ENCODE measurements around the gene VWC2L.

Gene VWC2L

DNA sequence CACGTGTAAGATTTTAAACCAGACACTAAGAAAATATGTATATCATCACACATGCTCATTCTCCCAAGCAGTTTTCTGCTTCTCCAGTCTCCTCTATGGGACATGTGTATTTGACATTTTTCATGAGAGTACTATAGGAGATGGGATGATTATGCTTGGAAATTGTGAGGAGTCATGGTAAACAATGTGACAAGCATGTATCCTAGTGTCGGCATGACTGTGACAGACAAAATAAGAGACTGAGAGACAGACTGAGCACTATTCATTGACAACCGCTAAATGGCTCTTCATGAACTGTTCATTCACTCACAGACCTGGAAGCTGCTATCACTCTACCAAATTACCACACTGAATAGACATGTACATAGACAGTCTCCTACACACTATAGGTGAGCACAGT, 127.1 kb downstream of the VWC2L start:
- TF ChIP-seq, protein P1, sequence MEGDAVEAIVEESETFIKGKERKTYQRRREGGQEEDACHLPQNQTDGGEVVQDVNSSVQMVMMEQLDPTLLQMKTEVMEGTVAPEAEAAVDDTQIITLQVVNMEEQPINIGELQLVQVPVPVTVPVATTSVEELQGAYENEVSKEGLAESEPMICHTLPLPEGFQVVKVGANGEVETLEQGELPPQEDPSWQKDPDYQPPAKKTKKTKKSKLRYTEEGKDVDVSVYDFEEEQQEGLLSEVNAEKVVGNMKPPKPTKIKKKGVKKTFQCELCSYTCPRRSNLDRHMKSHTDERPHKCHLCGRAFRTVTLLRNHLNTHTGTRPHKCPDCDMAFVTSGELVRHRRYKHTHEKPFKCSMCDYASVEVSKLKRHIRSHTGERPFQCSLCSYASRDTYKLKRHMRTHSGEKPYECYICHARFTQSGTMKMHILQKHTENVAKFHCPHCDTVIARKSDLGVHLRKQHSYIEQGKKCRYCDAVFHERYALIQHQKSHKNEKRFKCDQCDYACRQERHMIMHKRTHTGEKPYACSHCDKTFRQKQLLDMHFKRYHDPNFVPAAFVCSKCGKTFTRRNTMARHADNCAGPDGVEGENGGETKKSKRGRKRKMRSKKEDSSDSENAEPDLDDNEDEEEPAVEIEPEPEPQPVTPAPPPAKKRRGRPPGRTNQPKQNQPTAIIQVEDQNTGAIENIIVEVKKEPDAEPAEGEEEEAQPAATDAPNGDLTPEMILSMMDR (conservative IDR thresholded peaks at IDR 0.05; ENCODE audit: low read depth) = no peak
- H3K27ac ChIP-seq = no peak overlapping the region
- DNase-seq (ENCODE audit: low spot score) = no peak
- CTCF ChIA-PET = no interaction called here
- POLR2A ChIA-PET (ENCODE audit: low non-redundant PET) = no interaction called here

DNA sequence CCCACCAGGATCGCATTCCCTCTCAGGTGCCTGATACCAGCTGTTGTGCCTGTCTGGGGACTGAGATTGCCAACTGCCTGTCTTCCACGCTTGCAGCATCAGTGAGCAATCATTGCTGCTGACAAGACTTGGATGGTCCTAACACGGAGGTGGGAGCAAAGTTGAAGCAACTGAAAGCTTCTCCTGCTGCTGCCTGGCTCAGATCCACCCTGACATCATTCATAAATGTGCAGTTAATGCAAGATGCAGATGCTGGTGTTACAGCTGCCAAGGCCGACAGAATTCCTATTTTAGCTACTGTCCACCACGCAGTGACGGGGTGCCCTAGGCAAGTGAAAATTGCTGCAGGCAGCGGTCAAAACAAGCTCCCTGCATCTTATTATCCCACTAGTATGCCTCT, 131.4 kb downstream of the VWC2L start:
- TF ChIP-seq, protein P1 (conservative IDR thresholded peaks at IDR 0.05; ENCODE audit: low read depth) = no peak
- DNase-seq (ENCODE audit: low spot score) = no peak
- CTCF ChIA-PET = interaction anchor here (0.6 kb wide), 1 partner anchor 237 kb away, joined by 3 read pairs; no protein-coding TSS in a partner anchor
- H3K27ac ChIP-seq = no peak overlapping the region
- POLR2A ChIA-PET (ENCODE audit: low non-redundant PET) = no interaction called here

DNA sequence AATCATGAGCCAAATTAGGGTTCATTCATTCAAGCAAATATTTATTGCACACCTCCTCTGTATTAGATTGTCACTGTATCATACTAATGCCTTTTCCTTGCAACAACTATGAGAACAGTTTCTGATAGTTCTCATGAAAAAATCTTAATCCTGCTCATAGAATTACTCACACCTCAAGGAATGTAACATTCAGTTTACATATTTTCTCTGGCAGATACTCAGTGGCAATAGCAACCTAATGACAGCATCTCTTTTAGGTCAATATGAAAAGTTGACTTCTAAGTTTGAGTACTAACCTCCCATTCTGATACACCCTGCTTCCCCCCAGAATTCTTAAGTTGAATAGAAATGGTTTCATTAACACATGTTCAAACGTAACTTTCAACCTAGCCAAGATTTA, 132.0 kb downstream of the VWC2L start:
- peak; percentile 24 for DNase-seq (ENCODE audit: low spot score)
- TF ChIP-seq, protein P1 (conservative IDR thresholded peaks at IDR 0.05; ENCODE audit: low read depth) = no peak
- ChIA-PET POLR2A (ENCODE audit: low non-redundant PET) (no interaction called here), CTCF (no interaction called here)
- no peak overlapping the region for H3K27ac ChIP-seq

DNA sequence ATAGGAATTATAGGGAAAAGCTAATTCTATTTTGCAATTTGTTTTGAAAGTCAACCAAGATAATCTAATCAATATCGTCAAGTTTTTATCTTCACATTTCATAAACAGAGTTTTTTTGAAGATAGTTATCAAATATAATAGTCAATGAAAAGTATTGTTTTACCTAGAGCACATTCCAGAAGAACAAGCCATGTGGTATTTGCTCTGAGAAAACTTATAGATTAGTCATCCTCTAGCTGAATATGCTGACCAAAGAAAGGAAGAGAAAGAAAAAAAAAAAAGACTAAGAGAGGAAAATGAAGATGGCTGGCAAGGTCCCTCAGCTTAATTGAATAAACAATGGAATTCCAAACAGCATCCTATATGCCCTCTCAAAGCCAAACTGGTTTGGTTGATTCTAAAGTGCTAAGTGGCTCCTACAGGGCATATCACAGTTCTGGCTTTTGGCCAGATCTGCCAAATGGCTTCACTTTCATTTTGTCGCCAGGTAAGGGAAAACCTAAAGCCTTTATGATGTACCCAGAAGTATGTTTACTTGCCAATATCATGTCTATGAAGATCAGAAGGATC, 132.6 kb downstream of the VWC2L start:
- DNase-seq (ENCODE audit: low spot score) = peak; percentile 55
- ChIA-PET POLR2A (ENCODE audit: low non-redundant PET) (no interaction called here), CTCF (no interaction called here)
- no peak overlapping the region for H3K27ac ChIP-seq
- TF ChIP-seq, protein P1 (conservative IDR thresholded peaks at IDR 0.05; ENCODE audit: low read depth) = no peak

DNA sequence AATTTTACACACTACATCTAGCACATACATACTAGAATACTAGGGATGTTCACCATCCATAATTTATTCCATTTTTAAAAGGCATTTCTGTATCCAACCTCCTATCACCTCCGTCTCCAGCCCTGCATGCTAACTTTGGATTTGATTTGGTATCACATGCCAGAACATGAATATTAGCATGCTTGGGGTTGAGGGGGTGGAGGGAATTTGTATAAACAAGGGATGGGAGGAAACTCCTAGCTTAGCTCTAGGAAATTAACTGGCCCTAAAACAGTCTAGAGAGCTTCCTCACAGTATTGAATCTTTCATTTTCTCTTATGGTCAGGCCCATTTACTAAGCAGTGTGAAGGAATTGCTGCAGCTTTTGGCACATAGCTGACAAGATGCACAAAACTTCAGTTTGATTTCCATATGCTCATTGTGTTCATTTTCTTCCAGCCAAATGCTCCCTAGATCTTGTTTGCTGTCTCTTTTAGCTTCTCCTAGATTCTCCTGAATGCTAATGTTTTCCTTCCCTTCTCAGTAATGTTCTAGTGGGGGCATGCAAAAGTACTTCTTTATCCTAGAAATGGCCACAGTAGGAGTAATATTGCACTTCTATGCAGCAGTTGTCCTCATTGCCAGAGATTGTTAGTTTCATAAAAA, 135.2 kb downstream of the VWC2L start:
- CTCF ChIA-PET = no interaction called here
- DNase-seq (ENCODE audit: low spot score) = no peak
- no peak overlapping the region for H3K27ac ChIP-seq
- POLR2A ChIA-PET (ENCODE audit: low non-redundant PET) = no interaction called here
- TF ChIP-seq, protein P1 (conservative IDR thresholded peaks at IDR 0.05; ENCODE audit: low read depth) = no peak

DNA sequence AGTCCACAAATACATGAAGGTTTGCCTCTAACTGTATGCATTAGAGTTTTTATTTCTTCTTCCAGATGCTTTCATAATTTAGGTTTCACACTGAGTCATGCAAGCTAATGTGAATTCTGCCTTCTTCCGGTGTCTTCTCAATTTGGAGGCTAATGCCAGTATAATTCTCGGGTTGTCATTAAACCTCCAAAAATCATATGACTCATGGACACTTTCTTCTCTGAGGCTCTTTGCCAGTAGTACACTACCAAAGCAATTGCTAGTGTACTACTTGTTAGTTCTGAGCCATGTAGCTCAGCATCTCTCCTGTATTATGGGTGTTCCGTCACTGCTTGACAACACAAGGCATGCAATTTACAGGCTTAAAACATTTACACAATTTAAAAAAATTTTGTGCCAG, 137.1 kb downstream of the VWC2L start:
- TF ChIP-seq, protein P1 (conservative IDR thresholded peaks at IDR 0.05; ENCODE audit: low read depth) = no peak

More for the DNA sequence above, 137.1 kb downstream of the VWC2L start:
- no peak overlapping the region for H3K27ac ChIP-seq
- POLR2A ChIA-PET (ENCODE audit: low non-redundant PET) = no interaction called here
- CTCF ChIA-PET = no interaction called here
- no peak for DNase-seq (ENCODE audit: low spot score)

Measured in RWPE1 (cell line).